HK-2 (cell line): ENCODE data around the gene VPS8.
"Not testable (repeated sequence)": the region's sequence is repeated elsewhere in the genome, so short reads cannot be mapped to it uniquely, and the experiment has no call there.

ENCODE experiments used
- DNase-seq: peaks from one replicate; pipeline ENCODE4 v3.0.0-alpha.2; 2018; ENCODE audit not compliant: unreplicated experiment

VPS8 gene

GRCh38 chr3:184985586-184985985 lies 173.6 kb downstream of the VPS8 start:
- no peak for DNase-seq

GRCh38 chr3:184986366-184986889 lies 174.5 kb downstream of the VPS8 start:
- DNase-seq, result no peak

- DNase-seq, result no peak
Measured at GRCh38 chr3:184993394-184993793, 181.4 kb downstream of the VPS8 start.

GRCh38 chr3:185003876-185004275 lies 191.9 kb downstream of the VPS8 start:
- not testable (repeated sequence) for DNase-seq

DNA sequence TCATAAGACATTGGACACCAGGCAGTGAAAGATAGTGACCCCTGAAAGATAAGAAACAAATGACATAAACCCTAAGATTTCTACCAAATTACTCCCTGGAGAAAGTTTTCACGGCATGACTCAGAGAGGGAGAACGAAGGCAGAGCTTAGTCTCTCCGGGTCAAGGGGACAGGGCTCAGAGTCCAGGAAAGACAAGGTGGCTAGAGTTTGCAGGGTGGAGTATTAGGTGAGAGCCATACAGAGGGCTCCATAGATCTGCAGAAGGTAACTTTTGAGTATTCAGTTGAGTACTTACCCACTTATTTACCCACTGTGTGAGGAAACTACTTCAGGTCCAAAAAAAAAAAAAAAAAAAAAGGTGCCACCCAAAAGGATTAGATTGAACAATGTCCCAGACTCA lies 197.7 kb downstream of the VPS8 start:
- no peak for DNase-seq

- DNase-seq, result not testable (repeated sequence)
Measured at GRCh38 chr3:185017584-185017983, 205.6 kb downstream of the VPS8 start.

DNA sequence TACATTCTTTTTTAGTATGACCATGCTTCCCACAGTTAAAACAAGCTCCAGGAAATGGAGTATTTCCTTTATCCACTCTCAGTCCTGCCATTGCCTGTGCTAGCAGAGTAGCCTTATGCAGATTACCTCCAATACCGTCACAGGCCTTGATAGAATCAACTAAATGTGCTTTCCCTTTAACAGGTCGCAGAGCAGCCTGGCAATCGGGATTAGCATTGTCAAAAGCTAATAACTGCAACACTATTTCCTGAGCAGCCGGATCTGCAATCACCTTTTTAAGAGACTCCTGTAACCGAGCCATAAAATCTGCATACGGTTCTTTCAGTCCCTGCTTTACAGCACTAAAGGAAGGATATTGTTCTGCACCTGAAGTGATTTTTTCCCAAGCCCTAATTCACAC lies 206.0 kb downstream of the VPS8 start:
- DNase-seq, result not testable (repeated sequence)

- no peak for DNase-seq
Measured at GRCh38 chr3:185021256-185021655, 209.3 kb downstream of the VPS8 start.

DNA sequence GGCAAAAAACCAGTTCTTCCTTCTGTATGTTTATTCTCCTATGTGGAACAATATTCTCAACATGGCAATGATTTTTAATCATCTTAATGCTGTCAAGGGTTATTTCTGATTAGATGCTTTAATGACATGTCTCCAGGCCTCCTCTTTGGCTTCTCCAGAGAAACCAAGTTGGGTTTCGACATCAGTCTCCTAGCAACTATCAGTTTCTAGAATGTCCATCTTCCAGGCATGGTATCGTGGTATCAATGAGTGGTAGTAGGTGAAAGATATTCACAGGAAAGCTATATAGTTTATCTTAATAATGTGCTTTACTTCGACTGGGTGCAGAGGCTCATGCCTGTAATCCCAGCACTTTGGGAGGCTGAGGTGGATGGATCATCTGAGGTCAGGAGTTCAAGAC lies 212.4 kb downstream of the VPS8 start:
- no peak for DNase-seq

DNA sequence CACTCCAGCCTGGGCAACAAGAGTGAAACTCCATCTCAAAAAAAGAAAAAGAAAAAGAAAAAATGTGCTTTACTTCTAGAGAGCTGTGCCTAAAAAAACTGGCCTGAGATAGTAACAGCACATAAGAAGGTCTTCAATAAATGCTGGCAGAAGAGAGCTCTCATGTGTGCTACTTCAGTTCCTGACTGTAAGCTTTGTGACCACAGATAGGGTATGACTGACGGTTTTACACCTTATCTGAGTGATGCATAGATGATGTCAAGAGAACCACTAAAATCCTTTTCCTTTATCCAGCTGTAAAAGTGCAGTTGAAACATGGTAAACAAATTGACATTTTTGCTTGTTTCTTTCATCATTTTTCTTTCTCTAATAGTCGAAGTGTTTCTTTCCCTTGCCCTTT lies 213.0 kb downstream of the VPS8 start:
- DNase-seq, result no peak

GRCh38 chr3:185028121-185028520 lies 216.2 kb downstream of the VPS8 start:
- DNase-seq, result no peak

DNA sequence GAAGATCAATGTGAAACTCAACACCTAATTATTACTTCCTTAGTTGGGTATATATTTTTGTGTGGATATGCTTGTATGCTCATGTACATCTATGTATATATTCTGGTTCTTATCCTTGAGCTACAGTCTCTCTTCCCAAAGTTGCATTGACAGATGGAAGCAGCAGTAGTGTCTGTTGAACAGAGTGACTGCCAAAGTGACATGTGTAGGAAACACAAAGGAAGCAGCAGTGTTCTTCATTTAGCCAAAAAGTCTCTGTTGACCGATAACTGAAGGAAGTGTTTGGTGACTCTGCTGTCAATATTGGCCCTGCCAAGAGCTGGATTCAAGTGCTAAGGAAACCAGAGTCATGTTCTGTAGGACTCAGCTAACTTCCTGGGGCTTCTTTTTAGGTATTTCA lies 217.1 kb downstream of the VPS8 start:
- no peak for DNase-seq

DNA sequence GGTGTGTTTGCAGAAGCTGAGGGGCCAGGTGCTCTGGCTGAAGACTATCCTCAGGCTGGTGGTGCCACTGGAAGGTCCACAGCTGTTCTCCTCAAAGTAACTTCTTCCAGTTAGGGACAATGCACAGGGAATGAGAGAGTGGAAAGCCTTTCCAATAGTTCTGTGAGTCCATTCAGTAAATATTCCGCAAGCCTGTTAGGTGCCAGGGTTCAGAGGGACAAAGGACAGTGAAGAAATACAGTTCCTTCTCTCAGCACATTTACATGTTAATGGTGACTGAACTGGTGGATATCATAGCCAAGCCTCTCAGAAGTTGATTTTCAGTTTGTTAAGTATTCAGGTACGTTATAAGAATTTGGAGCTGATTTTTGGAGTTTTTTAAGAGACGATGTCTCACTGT lies 218.4 kb downstream of the VPS8 start:
- DNase-seq, result no peak

- no peak for DNase-seq
Measured at GRCh38 chr3:185030951-185031350, 219.0 kb downstream of the VPS8 start.

DNA sequence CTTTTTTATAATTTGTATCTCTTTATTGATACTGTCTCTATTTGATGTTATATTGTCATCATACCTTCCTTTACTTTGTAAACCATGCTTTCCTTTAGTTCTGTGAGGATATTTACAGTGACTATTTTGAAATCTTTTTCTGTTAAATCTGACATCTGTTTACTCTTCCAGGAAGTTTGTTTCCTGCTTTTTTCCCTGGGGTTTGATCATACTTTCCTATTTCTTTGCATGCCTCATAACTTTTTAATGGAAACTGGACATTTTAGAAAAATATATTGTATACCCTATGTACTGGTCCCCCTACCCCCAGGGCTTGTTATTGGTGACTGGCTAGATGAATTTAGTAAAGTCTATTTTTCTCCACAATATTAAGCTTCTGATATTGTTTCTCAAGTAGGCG lies 225.8 kb downstream of the VPS8 start:
- no peak for DNase-seq

GRCh38 chr3:185040425-185040824 lies 228.5 kb downstream of the VPS8 start:
- DNase-seq, result no peak

GRCh38 chr3:185041540-185041939 lies 229.6 kb downstream of the VPS8 start:
- no peak for DNase-seq

DNA sequence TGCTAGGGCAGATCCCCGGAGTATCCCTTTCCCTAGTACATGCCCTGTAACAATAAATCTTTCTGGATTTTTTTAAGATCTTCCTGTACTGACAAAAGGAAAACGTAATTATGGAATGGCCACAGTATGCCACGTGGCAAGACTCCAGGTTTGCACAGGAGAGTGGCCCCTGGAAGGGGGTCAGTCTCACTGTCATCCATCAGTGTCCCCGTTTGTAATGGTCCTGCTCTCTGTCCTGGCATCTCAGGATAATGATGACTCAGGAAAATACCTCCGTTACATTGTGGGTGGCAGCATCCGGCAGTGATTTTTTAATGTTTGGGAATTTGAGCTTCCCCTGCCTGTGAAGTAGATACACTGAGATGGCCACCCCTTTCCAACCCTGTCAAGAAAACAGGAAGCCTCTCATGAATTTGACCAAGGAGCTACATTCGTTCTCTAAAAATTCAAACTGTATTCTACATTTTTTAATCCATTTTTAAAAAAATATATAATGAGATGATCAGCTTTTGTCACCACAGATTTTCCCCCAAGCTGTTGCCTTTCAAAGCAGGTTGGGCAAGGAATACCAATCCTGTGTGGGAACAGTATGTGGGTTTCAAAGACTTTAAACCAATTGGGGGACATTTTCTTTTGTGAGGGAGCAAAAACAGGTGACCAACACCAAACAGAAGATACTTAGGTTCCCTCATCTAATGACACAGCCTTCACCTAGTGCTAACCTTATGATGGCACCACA lies 230.5 kb downstream of the VPS8 start:
- no peak for DNase-seq

DNA sequence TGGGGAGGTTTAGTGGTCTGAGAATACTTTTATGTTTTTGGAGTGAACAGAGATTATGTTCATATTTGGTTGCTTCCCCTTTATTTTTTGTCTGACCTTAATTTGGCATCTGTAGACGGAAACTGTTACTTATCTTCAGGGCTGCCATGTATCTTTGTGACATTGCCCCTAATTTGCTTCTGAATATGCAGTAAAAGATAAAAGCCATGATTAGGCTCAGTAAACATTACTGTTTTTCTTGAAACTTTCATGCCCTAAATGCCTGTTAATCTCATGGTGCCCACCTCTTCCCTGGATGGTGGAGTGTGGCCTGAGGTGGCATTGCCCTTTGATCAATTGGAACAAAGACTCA lies 234.2 kb downstream of the VPS8 start:
- DNase-seq, result no peak

- no peak for DNase-seq
Measured at GRCh38 chr3:185046603-185047002, 234.6 kb downstream of the VPS8 start.

GRCh38 chr3:185049710-185050109 lies 237.7 kb downstream of the VPS8 start:
- no peak for DNase-seq

GRCh38 chr3:185051801-185052200 lies 239.8 kb downstream of the VPS8 start:
- DNase-seq, result no peak

DNA sequence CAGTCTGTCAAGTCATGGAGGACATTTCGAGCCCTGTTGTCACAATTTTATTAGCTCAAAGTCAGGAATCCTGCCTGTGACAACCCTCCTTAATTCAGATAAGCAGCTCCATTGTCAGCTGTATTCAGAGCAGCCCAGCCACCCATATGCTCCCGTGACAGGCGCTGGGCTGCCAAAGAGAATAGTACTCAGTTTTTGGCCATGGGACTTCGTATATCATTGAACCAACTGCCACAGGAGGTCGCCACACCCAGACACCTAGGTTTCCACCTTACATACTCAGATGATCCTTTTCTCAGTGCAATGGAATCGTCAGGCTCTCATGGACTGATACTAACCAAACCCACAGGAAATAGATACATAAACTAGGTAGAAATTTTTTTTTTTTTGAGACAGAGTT lies 240.7 kb downstream of the VPS8 start:
- DNase-seq, result no peak

GRCh38 chr3:185056908-185057307 lies 244.9 kb downstream of the VPS8 start:
- DNase-seq, result no peak
